ACHN (cell line): ENCODE measurements around the gene PATL2.
"Not testable (repeated sequence)": the region's sequence is repeated elsewhere in the genome, so short reads cannot be mapped to it uniquely, and the experiment has no call there.

Experiments used
- DNase-seq: peaks from one replicate; pipeline ENCODE4 v3.0.0-alpha.2; 2015
- in situ Hi-C: cut with HindIII; loops from 2 replicates; pipeline ENCODE4 v1.10.0; 2017; ENCODE audit warnings: low sequenced_read_pairs, low pct_ligation_motif_present, low pct_unique_long_range_greater_than_20kb

Gene PATL2

GRCh38 chr15:44711096-44711742 is at the start of gene PATL2, which contains the start of gene B2M:
TSS of gene PATL2 (minus strand) at chr15:44711323. CDS start at chr15:44676490, 34,833 bp downstream.
TSS of gene B2M (plus strand) at chr15:44711517. CDS start at chr15:44711547, 30 bp downstream.
- peak; percentile 95 for DNase-seq
- in situ Hi-C loops, result no loop called here

- in situ Hi-C loops, result no loop called here
- no peak for DNase-seq
These were observed 42.2 kb upstream of the PATL2 start for GRCh38 chr15:44753345-44753744.

- in situ Hi-C loops, DNase-seq: not testable (repeated sequence)
These were observed 32.3 kb upstream of the PATL2 start for GRCh38 chr15:44743454-44743853.

GRCh38 chr15:44739222-44739847 is 28.2 kb upstream of the PATL2 start:
- DNase-seq, in situ Hi-C loops: not testable (repeated sequence)

GRCh38 chr15:44738340-44738984 is 27.3 kb upstream of the PATL2 start:
- DNase-seq, result peak; percentile 64
- in situ Hi-C loops, result no loop called here

- DNase-seq, result no peak
- in situ Hi-C loops, result no loop called here
These were observed 25.1 kb upstream of the PATL2 start, which contains the start of gene TRIM69 for GRCh38 chr15:44736181-44736765. TSS of gene TRIM69 (plus strand) at chr15:44736528. CDS start at chr15:44736705, 177 bp downstream.

- in situ Hi-C loops, result no loop called here
- no peak for DNase-seq
These were observed 24.5 kb upstream of the PATL2 start for GRCh38 chr15:44735482-44736180.

GRCh38 chr15:44734839-44735481 is 23.8 kb upstream of the PATL2 start:
- in situ Hi-C loops, result no loop called here

GRCh38 chr15:44729408-44730127 is 18.4 kb upstream of the PATL2 start:
- DNase-seq, result no peak
- in situ Hi-C loops, result no loop called here

More at GRCh38 chr15:44734839-44735481, 23.8 kb upstream of the PATL2 start:
- no peak for DNase-seq

GRCh38 chr15:44728576-44729407 is 17.7 kb upstream of the PATL2 start:
- in situ Hi-C loops, result no loop called here

GRCh38 chr15:44728232-44728575 is 17.1 kb upstream of the PATL2 start:
- in situ Hi-C loops, DNase-seq: not testable (repeated sequence)

More at GRCh38 chr15:44728576-44729407, 17.7 kb upstream of the PATL2 start:
- DNase-seq, result peak; percentile 98

GRCh38 chr15:44727485-44728231 is 16.5 kb upstream of the PATL2 start:
- in situ Hi-C loops, result no loop called here
- DNase-seq, result no peak

- DNase-seq, result peak; percentile 73
- in situ Hi-C loops, result no loop called here
These were observed 15.7 kb upstream of the PATL2 start for GRCh38 chr15:44726568-44727484.

- no peak for DNase-seq
- in situ Hi-C loops, result no loop called here
These were observed 15.0 kb upstream of the PATL2 start for GRCh38 chr15:44726136-44726535.

GRCh38 chr15:44722011-44722410 is 10.9 kb upstream of the PATL2 start:
- in situ Hi-C loops, result no loop called here
- no peak for DNase-seq
